ENCODE data around the gene LNX1. TPM values are rescaled to one million over a fixed set of nuclear protein-coding genes. Genes with fewer than 3 reads are reported as not detected.

The LNX1 gene
- total and polyA plus RNA-seq, 2 of the 8 experiments (the other 6 are each of a cell fraction or from before 2014, with no cell fraction given), result 2.7 to 3.8 TPM

GRCh38 chr4:53571936-53572599 lies 19.2 kb downstream of the LNX1 start:
- no peak overlapping the region for H3K23ac ChIP-seq (ENCODE audit: insufficient read length)
- H4K20me1 ChIP-seq (replicated peaks in 1 of 2; ENCODE audit: control insufficient read depth in 1 of 2, insufficient read depth in 2 of 2, low read length in 2 of 2), result no peaks in the 10 kb centered on the region
- CTCF ChIA-PET (ENCODE audit: partially characterized antibody), result no interaction called here
- H4K91ac ChIP-seq (replicated peaks; ENCODE audit: insufficient read length, low read length), result no peak overlapping the region
- H4K5ac ChIP-seq (ENCODE audit: insufficient read length, low read depth, low read length), result no peak overlapping the region
- no peaks in the 10 kb centered on the region for H3K23me2 ChIP-seq (ENCODE audit: low read depth, low read length)
- no peak overlapping the region for H3K56ac ChIP-seq (replicated peaks; ENCODE audit: insufficient read length, low read depth, low read length)
- no peak overlapping the region for H2AFZ ChIP-seq (ENCODE audit: low read length)
- H3K4me2 ChIP-seq (ENCODE audit: insufficient read depth in 1 of 2, low read depth in 2 of 2, low read length in 2 of 2), result no peak overlapping the region
- no peak overlapping the region for H2BK12ac ChIP-seq (ENCODE audit: low read depth, low read length)
- H2BK120ac ChIP-seq (replicated peaks; ENCODE audit: low read depth, low read length), result no peak overlapping the region
- POLR2A ChIA-PET (ENCODE audit: partially characterized antibody), result no interaction called here
- no peaks in the 10 kb centered on the region for H3K36me3 ChIP-seq (ENCODE audit: control insufficient read depth in 2 of 4, insufficient read depth in 4 of 4, low read length in 3 of 4)
- H2BK5ac ChIP-seq (ENCODE audit: low read depth, low read length), result no peak overlapping the region
- no peak overlapping the region for H3K14ac ChIP-seq (ENCODE audit: insufficient read length)
- no peak overlapping the region for H2BK15ac ChIP-seq (ENCODE audit: low read length)
- no peak for DNase-seq (ENCODE audit: low read depth in 1 of 2, low spot score in 2 of 2)
- no peaks in the 10 kb centered on the region for H3K9me3 ChIP-seq (ENCODE audit: insufficient read depth in 2 of 2, low read depth in 1 of 2, low read length in 1 of 2)
- H3K27me3 ChIP-seq (replicated peaks in 1 of 4; ENCODE audit: control insufficient read depth in 3 of 4, extremely low read depth in 1 of 4, insufficient read depth in 3 of 4, low read length in 3 of 4), result no peaks in the 10 kb centered on the region
- no peak overlapping the region for H3K4me3 ChIP-seq (ENCODE audit: extremely low read depth in 1 of 4, insufficient read depth in 2 of 4, low read depth in 3 of 4, low read length in 4 of 4)
- H3K4ac ChIP-seq (replicated peaks; ENCODE audit: insufficient read length, low read depth, low read length), result no peak overlapping the region
- FAIRE-seq, result no peak
- H3K18ac ChIP-seq (ENCODE audit: extremely low read depth, low read length), result no peak overlapping the region
- no peaks in the 10 kb centered on the region for H3K79me1 ChIP-seq (ENCODE audit: low read depth, low read length)
- H3K9ac ChIP-seq (replicated peaks in 1 of 4; ENCODE audit: extremely low read depth in 1 of 4, low read depth in 3 of 4, low read length in 3 of 4), result no peak overlapping the region
- 86% methylated on average over 5 of the region's 5 CpGs; no CpG with 5 or more reads in 1 of the 2 experiments for WGBS, 2 experiments (ENCODE audit: extremely low coverage in 1 of 2, insufficient coverage in 1 of 2, insufficient read length in 1 of 2, insufficient replicate concordance in 2 of 2, low coverage in 1 of 2, low lambda C conversion rate in 2 of 2, missing lambda C conversion rate in 1 of 2)
- H3K27ac ChIP-seq (ENCODE audit: low read depth, low read length), result no peak overlapping the region
- H4K8ac ChIP-seq (ENCODE audit: extremely low read depth, insufficient read depth, low read length), result no peak overlapping the region
- H3K79me2 ChIP-seq (ENCODE audit: control insufficient read depth in 1 of 2, insufficient read depth in 2 of 2, low read length in 2 of 2), result no peaks in the 10 kb centered on the region
- H3K4me1 ChIP-seq (replicated peaks in 1 of 4; ENCODE audit: control insufficient read depth in 3 of 4, insufficient read depth in 4 of 4, low read length in 3 of 4), result peaks cover 0 to 3% (median 0%) of the 10 kb centered on the region in 4 experiments; a peak in 1 of 7 replicates
- H2AK5ac ChIP-seq (ENCODE audit: low read depth, low read length), result no peak overlapping the region
- H2BK20ac ChIP-seq (ENCODE audit: low read length), result no peak overlapping the region
- TF ChIP-seq CHD2 (IDR thresholded peaks at IDR 0.05; ENCODE audit: low read length) (no peak), CTBP2 (IDR thresholded peaks at IDR 0.05; ENCODE audit: borderline replicate concordance, insufficient read depth, insufficient read length, low read length) (no peak), EZH2 (IDR thresholded peaks at IDR 0.05; ENCODE audit: low read depth, low read length, severe bottlenecking) (no peak), POLR2AphosphoS5 (IDR thresholded peaks at IDR 0.05; ENCODE audit: low read depth, low read length) (no peak), MAX (IDR thresholded peaks at IDR 0.05) (no peak), SP1 (IDR thresholded peaks at IDR 0.05; ENCODE audit: low read depth, low read length) (no peak), RAD21 (IDR thresholded peaks at IDR 0.05 in 1 of 2, conservative IDR thresholded peaks at IDR 0.05 in 1 of 2; ENCODE audit: low read depth in 2 of 2, low read length in 2 of 2) (no peak), ATF3 (IDR thresholded peaks at IDR 0.05; ENCODE audit: insufficient read depth, low read depth, low read length) (no peak), GABPA (IDR thresholded peaks at IDR 0.05; ENCODE audit: borderline replicate concordance, insufficient read depth, low read length) (no peak), NANOG (IDR thresholded peaks at IDR 0.05; ENCODE audit: insufficient read depth, low read depth, low read length, poor library complexity, severe bottlenecking) (no peak), KDM1A (IDR thresholded peaks at IDR 0.05; ENCODE audit: borderline replicate concordance, low read length) (no peak), NRF1 (IDR thresholded peaks at IDR 0.05; ENCODE audit: low read depth, low read length) (no peak)

Measured in H1 (cell line).